ENCODE data around the gene HSD11B2.

HSD11B2 gene

DNA sequence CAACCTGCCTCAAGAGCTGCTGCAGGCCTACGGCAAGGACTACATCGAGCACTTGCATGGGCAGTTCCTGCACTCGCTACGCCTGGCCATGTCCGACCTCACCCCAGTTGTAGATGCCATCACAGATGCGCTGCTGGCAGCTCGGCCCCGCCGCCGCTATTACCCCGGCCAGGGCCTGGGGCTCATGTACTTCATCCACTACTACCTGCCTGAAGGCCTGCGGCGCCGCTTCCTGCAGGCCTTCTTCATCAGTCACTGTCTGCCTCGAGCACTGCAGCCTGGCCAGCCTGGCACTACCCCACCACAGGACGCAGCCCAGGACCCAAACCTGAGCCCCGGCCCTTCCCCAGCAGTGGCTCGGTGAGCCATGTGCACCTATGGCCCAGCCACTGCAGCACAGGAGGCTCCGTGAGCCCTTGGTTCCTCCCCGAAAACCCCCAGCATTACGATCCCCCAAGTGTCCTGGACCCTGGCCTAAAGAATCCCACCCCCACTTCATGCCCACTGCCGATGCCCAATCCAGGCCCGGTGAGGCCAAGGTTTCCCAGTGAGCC is 5.8 kb downstream of the HSD11B2 start:
- TF ChIP-seq CTCF (IDR thresholded peaks at IDR 0.05; ENCODE audit: low read length, missing control alignments) = no peak
- no peak overlapping the region for H3K4me3 ChIP-seq (replicated peaks; ENCODE audit: low read depth, low read length)

DNA sequence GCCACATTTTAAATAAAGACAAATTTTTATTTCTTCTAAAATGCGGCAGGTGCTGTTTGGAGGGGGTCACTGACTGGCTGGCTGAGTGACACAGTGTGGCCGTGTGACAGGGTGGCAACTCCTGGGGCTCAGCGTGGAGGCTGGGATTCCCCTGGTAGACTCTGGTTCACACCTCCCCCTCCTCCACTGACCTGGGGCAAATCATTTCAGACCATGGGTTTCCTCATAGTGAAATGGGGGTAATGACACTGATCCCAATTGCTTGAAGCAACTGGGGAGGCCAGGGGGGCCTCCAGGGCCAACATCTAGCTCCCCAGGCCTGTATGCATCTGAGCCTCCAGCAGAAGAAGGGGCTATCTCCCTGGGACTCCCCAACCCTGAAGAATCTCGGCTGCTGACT is 6.6 kb downstream of the HSD11B2 start:
- H3K4me3 ChIP-seq (replicated peaks; ENCODE audit: low read depth, low read length) = no peak overlapping the region
- no peak for DNase-seq (ENCODE audit: low read depth)
- TF ChIP-seq CTCF (IDR thresholded peaks at IDR 0.05; ENCODE audit: low read length, missing control alignments) = no peak

More for the DNA sequence above, 5.8 kb downstream of the HSD11B2 start:
- no peak for DNase-seq (ENCODE audit: low read depth)

- DNase-seq (ENCODE audit: low read depth) = no peak
- H3K4me3 ChIP-seq (replicated peaks; ENCODE audit: low read depth, low read length) = no peak overlapping the region
- no peak for TF ChIP-seq CTCF (IDR thresholded peaks at IDR 0.05; ENCODE audit: low read length, missing control alignments)
These were observed 7.3 kb downstream of the HSD11B2 start for GRCh38 chr16:67438098-67438791.

DNA sequence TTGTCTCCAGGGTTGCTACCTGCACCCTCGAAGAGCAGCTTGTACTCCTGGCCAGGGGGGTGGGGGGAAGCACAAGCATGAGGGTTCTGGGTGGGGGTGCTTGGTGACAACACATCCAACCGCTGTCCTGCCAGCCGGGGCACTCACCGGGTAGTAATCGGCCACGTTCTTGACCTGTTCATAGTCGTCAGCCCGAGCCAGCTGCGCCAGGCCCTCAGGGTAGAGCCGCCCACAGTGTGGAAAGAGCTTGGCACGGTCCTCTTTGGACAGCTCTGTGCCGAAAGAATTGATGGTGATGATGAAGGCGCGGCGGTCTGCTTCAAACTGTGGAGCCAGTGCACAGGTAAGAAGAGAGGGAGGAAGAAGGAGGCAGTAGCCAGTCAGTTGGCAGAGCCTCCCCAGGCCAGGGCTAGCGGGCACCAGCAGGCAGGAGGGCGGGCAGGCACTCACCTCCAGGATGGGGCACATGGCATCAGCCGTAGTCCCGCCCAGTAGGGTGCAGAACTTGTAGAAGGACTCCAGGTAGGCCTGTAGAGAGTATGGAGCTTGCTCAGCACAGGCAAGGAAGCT is 8.0 kb downstream of the HSD11B2 start:
- DNase-seq (ENCODE audit: low read depth) = no peak
- no peak overlapping the region for H3K4me3 ChIP-seq (replicated peaks; ENCODE audit: low read depth, low read length)
- no peak for TF ChIP-seq CTCF (IDR thresholded peaks at IDR 0.05; ENCODE audit: low read length, missing control alignments)

- no peak for DNase-seq (ENCODE audit: low read depth)
- no peak overlapping the region for H3K4me3 ChIP-seq (replicated peaks; ENCODE audit: low read depth, low read length)
- TF ChIP-seq CTCF (IDR thresholded peaks at IDR 0.05; ENCODE audit: low read length, missing control alignments) = no peak
These were observed 10.4 kb downstream of the HSD11B2 start for GRCh38 chr16:67441271-67441753.

DNA sequence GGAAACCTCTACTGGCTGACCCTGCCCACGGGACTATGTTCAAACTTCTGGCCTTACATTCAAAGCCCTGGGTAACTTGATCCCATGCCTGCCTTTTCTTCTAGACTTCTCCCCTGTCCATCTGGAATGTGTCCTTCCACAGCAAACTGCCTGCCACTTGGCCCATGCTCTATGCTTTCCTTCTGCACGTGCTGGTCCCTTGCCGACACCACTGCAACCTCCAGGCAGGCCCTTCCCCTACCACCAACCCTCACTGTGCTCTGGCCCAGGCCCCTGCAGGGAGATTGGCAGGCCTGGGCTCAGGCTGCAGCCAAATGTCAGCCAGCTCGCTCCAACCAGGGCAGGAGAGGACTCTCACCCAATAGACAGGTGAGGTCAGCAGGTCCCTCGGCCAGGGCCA is 11.0 kb downstream of the HSD11B2 start:
- no peak overlapping the region for H3K4me3 ChIP-seq (replicated peaks; ENCODE audit: low read depth, low read length)
- DNase-seq (ENCODE audit: low read depth) = no peak
- no peak for TF ChIP-seq CTCF (IDR thresholded peaks at IDR 0.05; ENCODE audit: low read length, missing control alignments)
